HepG2 (cell line): Measurements from ENCODE around the gene CPXM2. TPM values are rescaled to one million over a fixed set of nuclear protein-coding genes. Genes with fewer than 3 reads are reported as not detected.

Experiments
- ATAC-seq: fragments of 200-7000 bp; cut with Tn5 transposase; 3 replicates; pipeline ENCODE4 v1.9.1; 2020; ENCODE audit warnings: mild to moderate bottlenecking, moderate library complexity
- BruUV-seq: library from RNA; stranded (reverse); fragments of 400-500 nt; replicated peaks from 2 replicates; lab custom pipeline; 2021; lab: Mats Ljungman, UMichigan
- CTCF ChIA-PET: fragments of 300-600 bp; formaldehyde crosslinking; extraction: SDS; loops from one replicate; lab custom pipeline; 2021; ENCODE audit warnings: low total read pairs, inconsistent platforms, low intra/inter-chr PET ratio; lab: Yijun Ruan, JAX
- POLR2A ChIA-PET: fragments of 350-600 bp; sonication (Branson Sonifier 250); formaldehyde crosslinking; loops from one replicate; lab custom pipeline; 2020; ENCODE audit warnings: antibody characterized with exemption, inconsistent platforms; lab: Yijun Ruan, JAX
- DNase-seq: peaks from one replicate; pipeline ENCODE4 v3.0.0-alpha.2; 2015; ENCODE audit warnings: low spot score
- FAIRE-seq: peaks from 3 replicates; lab custom pipeline; 2011; peaks lifted over from hg19 to GRCh38; lab: Jason Lieb, UNC
- H2AFZ ChIP-seq: one replicate; pipeline ENCODE4 v1.6.1; 2011; ENCODE audit warnings: low read length, inconsistent platforms
- H3K27ac ChIP-seq: fragments of 300-600 bp; 3 replicates; pipeline ENCODE4 v1.8.0; 2011; ENCODE audit warnings: mixed run types, mild to moderate bottlenecking, mixed read lengths, low read length, inconsistent platforms; ENCODE audit not compliant: insufficient read depth; ENCODE audit errors: extremely low read length
- H3K27me3 ChIP-seq, 2 experiments: fragments of 200-600 bp in 1 of 2; 2 replicates in 1 of 2; 3 replicates in 1 of 2; pipeline versions ENCODE4 v1.6.0 to v1.8.0; 2011; ENCODE audit warnings: low read length in 2 of 2, mild to moderate bottlenecking in 2 of 2, moderate library complexity in 2 of 2, inconsistent platforms in 1 of 2; ENCODE audit not compliant: insufficient read depth in 2 of 2, control insufficient read depth in 1 of 2
- H3K36me3 ChIP-seq, 2 experiments: fragments of 200-600 bp in 1 of 2; replicated peaks in 1 of 2; 2 replicates in 1 of 2; 3 replicates in 1 of 2; pipeline versions ENCODE4 v1.5.1 to v1.8.0; 2011; ENCODE audit warnings: low read length in 2 of 2, inconsistent platforms in 1 of 2; ENCODE audit not compliant: insufficient read depth in 2 of 2, control insufficient read depth in 1 of 2
- H3K4me1 ChIP-seq: 2 replicates; pipeline ENCODE4 v1.5.1; 2012; ENCODE audit warnings: low read length, inconsistent platforms; ENCODE audit not compliant: insufficient read depth
- H3K4me2 ChIP-seq: 2 replicates; pipeline ENCODE4 v1.6.0; 2011; ENCODE audit warnings: low read depth, low read length, inconsistent platforms
- H3K4me3 ChIP-seq, 3 experiments: fragments of 200-600 bp in 1 of 3; sonication (generic), shearing (Covaris generic) in 1 of 3; replicated peaks in 1 of 3; 2 replicates each; pipeline ENCODE4 v1.5.1; 2011 to 2016; ENCODE audit warnings: low read length in 3 of 3, inconsistent platforms in 2 of 3, low read depth in 2 of 3, mild to moderate bottlenecking in 2 of 3, control low read depth in 1 of 3, mixed read lengths in 1 of 3; ENCODE audit not compliant: insufficient read depth in 1 of 3
- H3K79me2 ChIP-seq: one replicate; pipeline ENCODE4 v1.6.1; 2011; ENCODE audit warnings: low read length, inconsistent platforms; ENCODE audit not compliant: insufficient read depth
- H3K9ac ChIP-seq: 2 replicates; pipeline ENCODE4 v1.6.0; 2011; ENCODE audit warnings: mild to moderate bottlenecking, low read depth, low read length, inconsistent platforms; ENCODE audit not compliant: insufficient read depth
- H3K9me3 ChIP-seq: 2 replicates; pipeline ENCODE4 v1.5.1; 2012; ENCODE audit warnings: mild to moderate bottlenecking, low read length
- H4K20me1 ChIP-seq: 2 replicates; pipeline ENCODE4 v1.6.0; 2011; ENCODE audit warnings: inconsistent platforms, mild to moderate bottlenecking, low read length, moderate library complexity; ENCODE audit not compliant: insufficient read depth
- IKZF1 ChIP-seq: fragments of 450-650 bp; IDR thresholded peaks from 2 replicates; pipeline ENCODE4 v1.7.1; 2016
- NCOA1 ChIP-seq: sonication (generic); formaldehyde crosslinking; IDR thresholded peaks from 2 replicates; pipeline ENCODE4 v1.9.0; 2021; ENCODE audit warnings: missing genetic modification reagents
- SP2 ChIP-seq: sonication (generic); formaldehyde crosslinking; IDR thresholded peaks from 2 replicates; pipeline ENCODE4 v1.5.1; 2020; ENCODE audit warnings: mild to moderate bottlenecking, missing genetic modification reagents
- TFDP1 ChIP-seq: IDR thresholded peaks from 2 replicates; pipeline ENCODE4 v1.6.1; 2016; ENCODE audit warnings: missing compliant biosample characterization, missing genetic modification reagents, borderline replicate concordance
- YY1 ChIP-seq: IDR thresholded peaks from 2 replicates; pipeline ENCODE4 v1.6.1; 2011; ENCODE audit warnings: low read length, low read depth, moderate library complexity, mild to moderate bottlenecking; ENCODE audit not compliant: insufficient read depth, insufficient replicate concordance
- WGBS: methylation state at CpG from one replicate; pipeline ENCODE4 v1.1.6; 2017; ENCODE audit warnings: low lambda C conversion rate; 5-methylcytosine and 5-hydroxymethylcytosine counted together
- in situ Hi-C: cut with HindIII; loops from 2 replicates; pipeline ENCODE4 v1.10.0; 2017; ENCODE audit warnings: low pct_unique_long_range_greater_than_20kb; ENCODE audit not compliant: extremely low pct_ligation_motif_present
- intact Hi-C: fragments of 100-400 bp; cut with micrococcal nuclease; formaldehyde crosslinking; loops from one replicate; pipeline ENCODE4 v1.10.0; 2022; ENCODE audit not compliant: unreplicated experiment
- polyA plus RNA-seq, 8 experiments: library from polyadenylated mRNA; depleted of rRNA in 3 of 8; stranded (reverse) in 7 of 8; unstranded in 1 of 8; fragments of >200 nt; fragmentation: Illumina TruSeq in 4 of 8; extraction: Trizol in 4 of 8; gene quantifications; 2 replicates each; pipeline versions ENCODE4 v1.2.1 to v1.2.3, GENCODE V29; 2011 to 2016; ENCODE audit warnings: low read depth in 4 of 8, missing spikeins in 1 of 8, mixed read lengths in 1 of 8; ENCODE audit not compliant: insufficient read depth in 1 of 8
- total RNA-seq, 5 experiments: library from RNA; depleted of rRNA; stranded (reverse); fragments of >200 nt; fragmentation: Illumina TruSeq; extraction: Trizol; gene quantifications; 2 replicates each; pipeline ENCODE4 v1.2.3, GENCODE V29; 2016; ENCODE audit warnings: low read depth in 1 of 5
- TF ChIP-seq, protein P1 (sequence below): sonication (generic); formaldehyde crosslinking; IDR thresholded peaks from 2 replicates; pipeline ENCODE4 v1.5.0; 2020; ENCODE audit warnings: missing genetic modification reagents
- TF ChIP-seq, protein P2 (sequence below): sonication (generic); formaldehyde crosslinking; IDR thresholded peaks from 2 replicates; pipeline ENCODE4 v1.5.1; 2020; ENCODE audit warnings: missing genetic modification reagents, mild to moderate bottlenecking, borderline replicate concordance
- TF ChIP-seq, protein P3 (sequence below): sonication (generic); formaldehyde crosslinking; conservative IDR thresholded peaks from 2 replicates; pipeline ENCODE4 v1.4.0; 2020; ENCODE audit warnings: missing genetic modification reagents
- TF ChIP-seq, protein P4 (sequence below): sonication (generic); formaldehyde crosslinking; IDR thresholded peaks from 2 replicates; pipeline ENCODE4 v1.4.0; 2020; ENCODE audit warnings: low read depth, missing genetic modification reagents

Gene CPXM2
- total and polyA plus RNA-seq, 2 of the 13 experiments (the other 11 are each of a cell fraction or from before 2014, with no cell fraction given): 0.03 TPM; not detected in 1

DNA sequence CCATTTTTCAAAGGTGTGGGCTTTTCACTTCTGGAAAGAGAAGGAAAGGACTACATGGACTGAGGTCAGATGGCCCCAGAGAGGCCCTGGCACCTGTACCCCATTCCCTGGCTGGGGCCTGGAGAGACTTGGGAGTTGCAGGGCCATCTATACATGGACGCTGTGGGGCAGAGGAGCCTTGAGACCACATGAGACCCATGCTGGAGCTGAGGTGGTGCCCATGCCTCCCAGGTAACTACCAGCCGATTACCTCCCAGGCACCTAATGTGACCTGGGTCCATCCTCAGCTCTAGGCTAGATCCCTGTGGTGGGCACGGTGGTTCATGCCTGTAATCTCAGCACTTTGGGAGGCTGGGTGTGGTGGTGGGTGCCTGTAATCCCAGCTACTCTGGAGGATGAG lies 144.2 kb downstream of the CPXM2 start:
- DNase-seq: no peak
- no peak for ATAC-seq
- no peak overlapping the region for H3K4me3 ChIP-seq
- intact Hi-C loops (no loop called here), in situ Hi-C loops (no loop called here)
- CTCF ChIA-PET: no interaction called here
- POLR2A ChIA-PET: no interaction called here
- H2AFZ ChIP-seq: no peak overlapping the region
- H3K9me3 ChIP-seq: no peaks in the 10 kb centered on the region
- H3K36me3 ChIP-seq: no peaks in the 10 kb centered on the region
- H3K27ac ChIP-seq: no peak overlapping the region
- H3K4me2 ChIP-seq: no peak overlapping the region
- BruUV-seq: no TSS peak
- no CpG with 5 or more reads among the region's 3 CpGs for WGBS
- H3K27me3 ChIP-seq: peaks cover 1 to 9% of the 10 kb centered on the region in 2 experiments; a peak in 2 of 5 replicates
- no peak for TF ChIP-seq SP2 (CRISPR knock-in tag)
- TF ChIP-seq, protein P1, sequence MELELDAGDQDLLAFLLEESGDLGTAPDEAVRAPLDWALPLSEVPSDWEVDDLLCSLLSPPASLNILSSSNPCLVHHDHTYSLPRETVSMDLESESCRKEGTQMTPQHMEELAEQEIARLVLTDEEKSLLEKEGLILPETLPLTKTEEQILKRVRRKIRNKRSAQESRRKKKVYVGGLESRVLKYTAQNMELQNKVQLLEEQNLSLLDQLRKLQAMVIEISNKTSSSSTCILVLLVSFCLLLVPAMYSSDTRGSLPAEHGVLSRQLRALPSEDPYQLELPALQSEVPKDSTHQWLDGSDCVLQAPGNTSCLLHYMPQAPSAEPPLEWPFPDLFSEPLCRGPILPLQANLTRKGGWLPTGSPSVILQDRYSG: no peak
- no peak for TF ChIP-seq TFDP1 (CRISPR knock-in tag)
- no peak for TF ChIP-seq NCOA1 (CRISPR knock-in tag)
- TF ChIP-seq, protein P2, sequence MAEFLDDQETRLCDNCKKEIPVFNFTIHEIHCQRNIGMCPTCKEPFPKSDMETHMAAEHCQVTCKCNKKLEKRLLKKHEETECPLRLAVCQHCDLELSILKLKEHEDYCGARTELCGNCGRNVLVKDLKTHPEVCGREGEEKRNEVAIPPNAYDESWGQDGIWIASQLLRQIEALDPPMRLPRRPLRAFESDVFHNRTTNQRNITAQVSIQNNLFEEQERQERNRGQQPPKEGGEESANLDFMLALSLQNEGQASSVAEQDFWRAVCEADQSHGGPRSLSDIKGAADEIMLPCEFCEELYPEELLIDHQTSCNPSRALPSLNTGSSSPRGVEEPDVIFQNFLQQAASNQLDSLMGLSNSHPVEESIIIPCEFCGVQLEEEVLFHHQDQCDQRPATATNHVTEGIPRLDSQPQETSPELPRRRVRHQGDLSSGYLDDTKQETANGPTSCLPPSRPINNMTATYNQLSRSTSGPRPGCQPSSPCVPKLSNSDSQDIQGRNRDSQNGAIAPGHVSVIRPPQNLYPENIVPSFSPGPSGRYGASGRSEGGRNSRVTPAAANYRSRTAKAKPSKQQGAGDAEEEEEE (CRISPR knock-in tag): no peak
- TF ChIP-seq, protein P3, sequence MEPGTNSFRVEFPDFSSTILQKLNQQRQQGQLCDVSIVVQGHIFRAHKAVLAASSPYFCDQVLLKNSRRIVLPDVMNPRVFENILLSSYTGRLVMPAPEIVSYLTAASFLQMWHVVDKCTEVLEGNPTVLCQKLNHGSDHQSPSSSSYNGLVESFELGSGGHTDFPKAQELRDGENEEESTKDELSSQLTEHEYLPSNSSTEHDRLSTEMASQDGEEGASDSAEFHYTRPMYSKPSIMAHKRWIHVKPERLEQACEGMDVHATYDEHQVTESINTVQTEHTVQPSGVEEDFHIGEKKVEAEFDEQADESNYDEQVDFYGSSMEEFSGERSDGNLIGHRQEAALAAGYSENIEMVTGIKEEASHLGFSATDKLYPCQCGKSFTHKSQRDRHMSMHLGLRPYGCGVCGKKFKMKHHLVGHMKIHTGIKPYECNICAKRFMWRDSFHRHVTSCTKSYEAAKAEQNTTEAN (CRISPR knock-in tag): no peak
- TF ChIP-seq, protein P4, sequence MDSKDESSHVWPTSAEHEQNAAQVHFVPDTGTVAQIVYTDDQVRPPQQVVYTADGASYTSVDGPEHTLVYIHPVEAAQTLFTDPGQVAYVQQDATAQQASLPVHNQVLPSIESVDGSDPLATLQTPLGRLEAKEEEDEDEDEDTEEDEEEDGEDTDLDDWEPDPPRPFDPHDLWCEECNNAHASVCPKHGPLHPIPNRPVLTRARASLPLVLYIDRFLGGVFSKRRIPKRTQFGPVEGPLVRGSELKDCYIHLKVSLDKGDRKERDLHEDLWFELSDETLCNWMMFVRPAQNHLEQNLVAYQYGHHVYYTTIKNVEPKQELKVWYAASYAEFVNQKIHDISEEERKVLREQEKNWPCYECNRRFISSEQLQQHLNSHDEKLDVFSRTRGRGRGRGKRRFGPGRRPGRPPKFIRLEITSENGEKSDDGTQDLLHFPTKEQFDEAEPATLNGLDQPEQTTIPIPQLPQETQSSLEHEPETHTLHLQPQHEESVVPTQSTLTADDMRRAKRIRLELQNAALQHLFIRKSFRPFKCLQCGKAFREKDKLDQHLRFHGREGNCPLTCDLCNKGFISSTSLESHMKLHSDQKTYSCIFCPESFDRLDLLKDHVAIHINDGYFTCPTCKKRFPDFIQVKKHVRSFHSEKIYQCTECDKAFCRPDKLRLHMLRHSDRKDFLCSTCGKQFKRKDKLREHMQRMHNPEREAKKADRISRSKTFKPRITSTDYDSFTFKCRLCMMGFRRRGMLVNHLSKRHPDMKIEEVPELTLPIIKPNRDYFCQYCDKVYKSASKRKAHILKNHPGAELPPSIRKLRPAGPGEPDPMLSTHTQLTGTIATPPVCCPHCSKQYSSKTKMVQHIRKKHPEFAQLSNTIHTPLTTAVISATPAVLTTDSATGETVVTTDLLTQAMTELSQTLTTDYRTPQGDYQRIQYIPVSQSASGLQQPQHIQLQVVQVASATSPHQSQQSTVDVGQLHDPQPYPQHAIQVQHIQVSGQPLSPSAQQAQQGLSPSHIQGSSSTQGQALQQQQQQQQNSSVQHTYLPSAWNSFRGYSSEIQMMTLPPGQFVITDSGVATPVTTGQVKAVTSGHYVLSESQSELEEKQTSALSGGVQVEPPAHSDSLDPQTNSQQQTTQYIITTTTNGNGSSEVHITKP (CRISPR knock-in tag): no peak
- no peak for TF ChIP-seq YY1
- no peak for TF ChIP-seq IKZF1
- no peaks in the 10 kb centered on the region for H4K20me1 ChIP-seq
- no peaks in the 10 kb centered on the region for H3K79me2 ChIP-seq
- H3K9ac ChIP-seq: no peak overlapping the region
- no peak for FAIRE-seq
- no peaks in the 10 kb centered on the region for H3K4me1 ChIP-seq
